Pancreas (tissue), 10 donors: ENCODE data around the gene HS6ST1. TPM values are rescaled to one million over a fixed set of nuclear protein-coding genes. Genes with fewer than 3 reads are reported as not detected.

Experiments used
- ATAC-seq, 4 donors: fragments of 200-7000 bp; cut with Tn5 transposase; one replicate each; pipeline versions ENCODE4 v1.8.0 to v1.9.1; 2020; ENCODE audit warnings: mild to moderate bottlenecking in 4 of 4, moderate library complexity in 4 of 4
- DNase-seq, 6 donors: peaks; one replicate each; pipeline ENCODE4 v3.0.0-alpha.2; 2020
- FAIRE-seq: peaks from 2 replicates; lab custom pipeline; 2012; peaks lifted over from hg19 to GRCh38; lab: Jason Lieb, UNC
- H3K27ac ChIP-seq, 4 donors: fragments of 200-600 bp; sonication (generic); 1 replicate in 3 of 4; 2 replicates in 1 of 4; pipeline versions ENCODE4 v1.5.0 to v1.8.0; 2020
- H3K27me3 ChIP-seq, 4 donors: fragments of 200-600 bp; one replicate each; pipeline ENCODE4 v1.8.0; 2021
- H3K36me3 ChIP-seq, 3 donors: fragments of 200-600 bp; sonication (generic) in 1 of 3; one replicate each; pipeline versions ENCODE4 v1.5.0 to v1.8.0; 2020 to 2021
- H3K4me1 ChIP-seq, 3 donors: fragments of 200-600 bp; one replicate each; pipeline ENCODE4 v1.8.0; 2021
- H3K4me3 ChIP-seq, 4 donors: fragments of 200-600 bp; sonication (generic) in 2 of 4; one replicate each; pipeline versions ENCODE4 v1.5.0 to v1.8.0; 2020 to 2021
- H3K9me3 ChIP-seq, 4 donors: fragments of 200-600 bp; one replicate each; pipeline ENCODE4 v1.8.0; 2021
- CTCF ChIP-seq, 4 donors: fragments of 200-600 bp; sonication (generic) in 3 of 4; IDR thresholded peaks; one replicate each; pipeline versions ENCODE4 v1.5.0 to v1.8.0; 2021; ENCODE audit warnings: antibody characterized with exemption in 4 of 4
- WGBS, 2 donors: extraction: QIAGEN DNeasy Blood & Tissue Kit; methylation state at CpG; one replicate each; pipeline ENCODE4 v1.1.7; 2013; 5-methylcytosine and 5-hydroxymethylcytosine counted together
- intact Hi-C, 3 donors: fragments of 100-400 bp; cut with DNase I; formaldehyde crosslinking; loops; one replicate each; pipeline versions ENCODE4 v1.11.1 to v1.14.2; 2022
- polyA plus RNA-seq, 2 donors: library from polyadenylated mRNA; stranded (reverse); fragments of 200-250 nt; gene quantifications; one replicate each; pipeline ENCODE4 v1.2.3, GENCODE V29; 2013
- total RNA-seq, 6 donors: library from RNA; stranded (reverse); fragmentation: NEBNext Ultra II Directional in 4 of 6; extraction: Animal tissue kit (Norgen Biotek cat#: 25700) in 4 of 6; gene quantifications; one replicate each; pipeline versions ENCODE4 v1.2.1 to v1.2.4, GENCODE V29; 2021 to 2023
- donor health status: healthy with polysubstance abuse.
- donor health status: DM: no; HTN: no; CAD: no; lungs with moderate emphysema.
- donor health status: DM: no; HTN: no; CAD: no.
- donor health status: control.
- donor health status: control.
- donor health status: Bipolar disorder and iron deficiency.
- donor health status: DM: yes; HTN: yes; CAD: no.
- donor health status: DM: no; HTN: no; CAD: no.
- donor health status: DM: no; HTN: no; CAD: no.
- donor health status: DM: yes; HTN: yes; CAD: no.

The HS6ST1 gene
- total and polyA plus RNA-seq, 8 donors = 20.7 to 47.8 (median 25.5) TPM

- ATAC-seq = peak in 1 of 4 donors; percentile 7
- TF ChIP-seq CTCF (IDR thresholded peaks at IDR 0.05) = no peak
- H3K9me3 ChIP-seq = no peaks in the 10 kb centered on the region
- peak overlapping the region in 1 of 4 donors; percentile 96 for H3K4me3 ChIP-seq
- no peaks in the 10 kb centered on the region for H3K27me3 ChIP-seq
- no peak overlapping the region for H3K27ac ChIP-seq
- peaks cover 8 to 23% (median 12%) of the 10 kb centered on the region in 3 donors for H3K4me1 ChIP-seq
- intact Hi-C loops = loop anchor here in 1 of 3 donors (5.0 kb wide), 1 partner anchor 87 kb away; no protein-coding TSS in a partner anchor
- no peaks in the 10 kb centered on the region for H3K36me3 ChIP-seq
- WGBS, 2 donors = 72 to 74% methylated on average over 20 of the region's 20 CpGs
- no peak for FAIRE-seq
- DNase-seq = peak; percentile 22 to 62 (median 49)
These were observed 4.1 kb downstream of the HS6ST1 start for GRCh38 chr2:128314348-128315121.

GRCh38 chr2:128313931-128314347 lies 4.7 kb downstream of the HS6ST1 start:
- DNase-seq (no peak), ATAC-seq (no peak), FAIRE-seq (no peak)
- TF ChIP-seq CTCF (IDR thresholded peaks at IDR 0.05) = no peak
- no peak overlapping the region for H3K4me3 ChIP-seq
- 71 to 77% methylated on average over 4 of the region's 4 CpGs for WGBS, 2 donors
- no peaks in the 10 kb centered on the region for H3K27me3 ChIP-seq
- H3K36me3 ChIP-seq = no peaks in the 10 kb centered on the region
- H3K27ac ChIP-seq = no peak overlapping the region
- H3K4me1 ChIP-seq = peaks cover 14 to 29% (median 18%) of the 10 kb centered on the region in 3 donors
- intact Hi-C loops = no loop called here
- no peaks in the 10 kb centered on the region for H3K9me3 ChIP-seq

- ATAC-seq = no peak
- Histone ChIP-seq H3K9me3 (no peaks in the 10 kb centered on the region), H3K4me1 (peaks cover 17 to 35% (median 20%) of the 10 kb centered on the region in 3 donors), H3K27ac (no peak overlapping the region), H3K27me3 (no peaks in the 10 kb centered on the region), H3K36me3 (no peaks in the 10 kb centered on the region), H3K4me3 (no peak overlapping the region)
- peak in 1 of 4 donors; percentile 10 for TF ChIP-seq CTCF (IDR thresholded peaks at IDR 0.05)
- peak in 3 of 6 donors; percentile 1 to 21 (median 13) for DNase-seq
- WGBS, 2 donors = 62% methylated on average over 8 of the region's 8 CpGs
- intact Hi-C loops = no loop called here
- no peak for FAIRE-seq
These were observed 5.4 kb downstream of the HS6ST1 start for GRCh38 chr2:128313091-128313836.

- Histone ChIP-seq H3K27me3 (no peaks in the 10 kb centered on the region), H3K9me3 (no peaks in the 10 kb centered on the region), H3K4me3 (no peak overlapping the region), H3K4me1 (peaks cover 17 to 39% (median 20%) of the 10 kb centered on the region in 3 donors), H3K36me3 (no peaks in the 10 kb centered on the region), H3K27ac (no peak overlapping the region)
- peak in 1 of 6 donors; percentile 11 for DNase-seq
- intact Hi-C loops = no loop called here
- WGBS, 2 donors = 95 to 98% methylated on average over 6 of the region's 6 CpGs
- no peak for TF ChIP-seq CTCF (IDR thresholded peaks at IDR 0.05)
- ATAC-seq = no peak
- no peak for FAIRE-seq
These were observed 6.3 kb downstream of the HS6ST1 start for GRCh38 chr2:128312411-128312810.
